ENCODE data around the gene TRIM59.
A peak's percentile ranks its signal among the peaks of the same experiment; 100 is the strongest.

TRIM59 gene

GRCh38 chr3:160449636-160450598 lies at the start of gene TRIM59:
TSS of gene TRIM59 (minus strand) at chr3:160449786. CDS start at chr3:160439183, 10,603 bp downstream.
- peak; percentile 98 for DNase-seq

GRCh38 chr3:160498202-160498601 lies 48.6 kb upstream of the TRIM59 start:
- no peak for DNase-seq

GRCh38 chr3:160490166-160490565 lies 40.6 kb upstream of the TRIM59 start:
- no peak for DNase-seq

- no peak for DNase-seq
These were observed 36.9 kb upstream of the TRIM59 start for GRCh38 chr3:160486459-160486869.

GRCh38 chr3:160482796-160483195 lies 33.2 kb upstream of the TRIM59 start:
- no peak for DNase-seq

GRCh38 chr3:160481856-160482255 lies 32.3 kb upstream of the TRIM59 start:
- DNase-seq = no peak

- no peak for DNase-seq
These were observed 31.3 kb upstream of the TRIM59 start for GRCh38 chr3:160480931-160481330.

GRCh38 chr3:160479376-160479775 lies 29.8 kb upstream of the TRIM59 start:
- no peak for DNase-seq

GRCh38 chr3:160478338-160478737 lies 28.8 kb upstream of the TRIM59 start:
- DNase-seq = no peak

- DNase-seq = no peak
These were observed 28.2 kb upstream of the TRIM59 start for GRCh38 chr3:160477750-160478149.

- DNase-seq = no peak
These were observed 26.3 kb upstream of the TRIM59 start for GRCh38 chr3:160475884-160476283.

GRCh38 chr3:160475153-160475552 lies 25.6 kb upstream of the TRIM59 start:
- no peak for DNase-seq

- DNase-seq = no peak
These were observed 24.8 kb upstream of the TRIM59 start for GRCh38 chr3:160474416-160474838.

- DNase-seq = no peak
These were observed 24.4 kb upstream of the TRIM59 start for GRCh38 chr3:160473978-160474377.

GRCh38 chr3:160473221-160473620 lies 23.6 kb upstream of the TRIM59 start:
- no peak for DNase-seq

- DNase-seq = no peak
These were observed 22.8 kb upstream of the TRIM59 start for GRCh38 chr3:160472344-160472743.

GRCh38 chr3:160471892-160472291 lies 22.3 kb upstream of the TRIM59 start:
- no peak for DNase-seq

- no peak for DNase-seq
These were observed 20.6 kb upstream of the TRIM59 start for GRCh38 chr3:160470181-160470580.

GRCh38 chr3:160464971-160465370 lies 15.4 kb upstream of the TRIM59 start:
- DNase-seq = no peak

GRCh38 chr3:160464321-160464720 lies 14.7 kb upstream of the TRIM59 start:
- no peak for DNase-seq

GRCh38 chr3:160460033-160460432 lies 10.4 kb upstream of the TRIM59 start:
- DNase-seq = no peak

GRCh38 chr3:160459450-160459970 lies 9.9 kb upstream of the TRIM59 start:
- no peak for DNase-seq

- no peak for DNase-seq
These were observed 8.6 kb upstream of the TRIM59 start for GRCh38 chr3:160458151-160458550.

GRCh38 chr3:160455846-160456245 lies 6.3 kb upstream of the TRIM59 start:
- DNase-seq = no peak

All from CD4-positive, alpha-beta T cell treated with Interferon gamma for 1 hour (primary cell).